GM12891 (cell line): ENCODE data around the gene SPATA22.

ENCODE experiments used
- PAX5 ChIP-seq: IDR thresholded peaks from 2 replicates; pipeline ENCODE4 v1.6.1; 2011; ENCODE audit warnings: low read length, moderate library complexity, mild to moderate bottlenecking; ENCODE audit not compliant: insufficient read depth, severe bottlenecking
- POLR2A ChIP-seq: IDR thresholded peaks from 2 replicates; pipeline ENCODE4 v1.6.1; 2011; ENCODE audit warnings: low read depth, low read length, control low read depth
- POLR2AphosphoS5 ChIP-seq: IDR thresholded peaks from 2 replicates; pipeline ENCODE4 v1.6.1; 2011; ENCODE audit warnings: low read depth, low read length, control low read depth
- POU2F2 ChIP-seq: IDR thresholded peaks from 2 replicates; pipeline ENCODE4 v1.6.1; 2011; ENCODE audit warnings: low read depth, mild to moderate bottlenecking, control low read depth, low read length, moderate library complexity
- TAF1 ChIP-seq: IDR thresholded peaks from 2 replicates; pipeline ENCODE4 v1.6.1; 2011; ENCODE audit warnings: low read depth, low read length, control low read depth

DNA sequence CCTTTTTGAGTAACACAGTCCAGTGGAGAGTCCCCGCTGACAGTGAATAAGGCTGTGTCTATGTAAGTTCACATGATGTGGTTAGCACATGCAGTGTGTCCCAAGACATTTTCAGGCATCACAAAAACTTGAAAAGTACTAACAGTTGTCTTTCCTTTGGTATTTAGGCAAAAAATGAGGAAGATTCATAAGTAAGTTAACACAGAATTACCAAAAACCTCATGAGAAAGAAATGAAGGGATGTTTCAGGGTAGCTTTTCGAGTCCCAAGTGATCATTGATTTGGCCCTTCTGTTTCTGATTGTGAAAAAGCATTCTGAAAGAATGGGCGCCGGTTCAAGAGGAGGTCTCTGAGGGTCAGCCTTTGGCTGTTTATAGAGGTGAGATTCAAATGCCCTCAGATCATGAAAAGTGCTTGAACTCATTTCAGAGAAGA lies 3.6 kb upstream of the SPATA22 start:
- TF ChIP-seq POLR2AphosphoS5 (no peak), POLR2A (no peak), TAF1 (no peak), PAX5 (no peak), POU2F2 (no peak)
